H1 (cell line): ENCODE data around the gene FRRS1.
"Not testable (repeated sequence)": the region's sequence is repeated elsewhere in the genome, so short reads cannot be mapped to it uniquely, and the experiment has no call there.

Experiments used
- CEBPB ChIP-seq: IDR thresholded peaks from 2 replicates; pipeline ENCODE4 v1.6.1; 2012; ENCODE audit warnings: low read depth, low read length
- CHD2 ChIP-seq: IDR thresholded peaks from 2 replicates; pipeline ENCODE4 v1.6.1; 2012; ENCODE audit warnings: low read length, improper control_type of control experiment
- CREB1 ChIP-seq: IDR thresholded peaks from 2 replicates; pipeline ENCODE4 v1.6.1; 2012; ENCODE audit warnings: inconsistent platforms
- EGR1 ChIP-seq: IDR thresholded peaks from 2 replicates; pipeline ENCODE4 v1.6.1; 2011; ENCODE audit warnings: low read depth, low read length, borderline replicate concordance
- EZH2 ChIP-seq: fragments of 200-600 bp; sonication (generic); IDR thresholded peaks from 2 replicates; pipeline ENCODE4 v1.7.1; 2012; ENCODE audit warnings: low read depth, mild to moderate bottlenecking, moderate library complexity, low read length, inconsistent platforms; ENCODE audit not compliant: severe bottlenecking
- GABPA ChIP-seq: IDR thresholded peaks from 2 replicates; pipeline ENCODE4 v1.6.1; 2011; ENCODE audit warnings: mild to moderate bottlenecking, low read length, moderate library complexity, borderline replicate concordance; ENCODE audit not compliant: insufficient read depth
- POLR2A ChIP-seq, 2 experiments: IDR thresholded peaks; 1 replicate in 1 of 2; 2 replicates in 1 of 2; pipeline ENCODE4 v1.6.1; 2011; ENCODE audit warnings: low read depth in 2 of 2, low read length in 2 of 2, mild to moderate bottlenecking in 2 of 2; ENCODE audit errors: control extremely low read depth in 1 of 2
- POLR2AphosphoS5 ChIP-seq: IDR thresholded peaks from 2 replicates; pipeline ENCODE4 v1.6.1; 2011; ENCODE audit warnings: low read depth, low read length
- RAD21 ChIP-seq, 2 experiments: IDR thresholded peaks in 1 of 2; conservative IDR thresholded peaks in 1 of 2; 2 replicates each; pipeline ENCODE4 v1.6.1; 2011; ENCODE audit warnings: low read depth in 2 of 2, low read length in 2 of 2, improper control_type of control experiment in 1 of 2, inconsistent platforms in 1 of 2, mild to moderate bottlenecking in 1 of 2, moderate library complexity in 1 of 2
- SP1 ChIP-seq: IDR thresholded peaks from 2 replicates; pipeline ENCODE4 v1.6.1; 2011; ENCODE audit warnings: low read depth, low read length
- TAF1 ChIP-seq: IDR thresholded peaks from 2 replicates; pipeline ENCODE4 v1.6.1; 2011; ENCODE audit warnings: mild to moderate bottlenecking, low read depth, low read length
- ZNF274 ChIP-seq: IDR thresholded peaks from 2 replicates; pipeline ENCODE4 v1.7.0; 2012; ENCODE audit warnings: low read length, borderline replicate concordance; ENCODE audit errors: extremely low read depth
- TF ChIP-seq, protein P1 (sequence below), 3 experiments: IDR thresholded peaks; 1 replicate in 2 of 3; 2 replicates in 1 of 3; pipeline versions ENCODE4 v1.5.1 to v1.6.1; 2011; ENCODE audit warnings: low read length in 3 of 3, mild to moderate bottlenecking in 3 of 3, inconsistent platforms in 2 of 3, low read depth in 1 of 3, moderate library complexity in 1 of 3; ENCODE audit not compliant: insufficient read depth in 1 of 3; ENCODE audit errors: control extremely low read depth in 1 of 3

DNA sequence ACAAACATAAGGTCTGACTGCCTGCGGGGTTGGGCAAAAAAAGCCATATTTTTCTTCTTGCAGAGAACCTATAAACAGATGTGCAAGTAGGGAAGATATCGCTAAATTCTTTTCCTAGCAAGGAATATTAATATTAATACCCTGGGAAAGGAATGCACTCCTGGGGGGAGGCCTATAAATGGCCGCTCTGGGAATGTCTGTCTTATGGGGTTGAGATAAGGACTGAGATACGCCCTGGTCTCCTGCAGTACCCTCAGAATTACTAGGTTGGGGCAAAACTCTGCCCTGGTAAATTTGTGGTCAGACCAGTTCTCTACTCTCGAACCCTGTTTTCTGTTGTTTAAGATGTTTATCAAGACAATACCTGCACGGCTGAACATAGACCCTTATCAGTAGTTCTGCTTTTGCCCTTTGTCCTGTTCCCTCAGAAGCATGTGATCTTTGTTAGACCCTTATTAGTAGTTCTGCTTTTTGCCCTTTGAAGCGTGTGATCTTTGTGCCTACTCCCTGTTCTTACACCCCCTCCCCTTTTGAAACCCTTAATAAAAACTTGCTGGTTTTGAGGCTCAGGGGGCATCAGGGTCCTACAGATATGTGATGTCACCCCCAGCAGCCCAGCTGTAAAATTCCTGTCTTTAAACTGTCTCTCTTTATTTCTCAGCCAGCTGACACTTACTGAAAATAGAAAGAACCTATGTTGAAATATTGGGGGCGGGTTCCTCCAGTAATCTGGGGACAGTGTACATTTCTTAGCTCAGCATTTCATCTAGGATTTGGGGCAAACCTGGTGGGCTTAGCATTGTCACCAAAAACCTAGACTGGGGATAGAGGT lies 7.5 kb downstream of the FRRS1 start:
- TF ChIP-seq, protein P1, sequence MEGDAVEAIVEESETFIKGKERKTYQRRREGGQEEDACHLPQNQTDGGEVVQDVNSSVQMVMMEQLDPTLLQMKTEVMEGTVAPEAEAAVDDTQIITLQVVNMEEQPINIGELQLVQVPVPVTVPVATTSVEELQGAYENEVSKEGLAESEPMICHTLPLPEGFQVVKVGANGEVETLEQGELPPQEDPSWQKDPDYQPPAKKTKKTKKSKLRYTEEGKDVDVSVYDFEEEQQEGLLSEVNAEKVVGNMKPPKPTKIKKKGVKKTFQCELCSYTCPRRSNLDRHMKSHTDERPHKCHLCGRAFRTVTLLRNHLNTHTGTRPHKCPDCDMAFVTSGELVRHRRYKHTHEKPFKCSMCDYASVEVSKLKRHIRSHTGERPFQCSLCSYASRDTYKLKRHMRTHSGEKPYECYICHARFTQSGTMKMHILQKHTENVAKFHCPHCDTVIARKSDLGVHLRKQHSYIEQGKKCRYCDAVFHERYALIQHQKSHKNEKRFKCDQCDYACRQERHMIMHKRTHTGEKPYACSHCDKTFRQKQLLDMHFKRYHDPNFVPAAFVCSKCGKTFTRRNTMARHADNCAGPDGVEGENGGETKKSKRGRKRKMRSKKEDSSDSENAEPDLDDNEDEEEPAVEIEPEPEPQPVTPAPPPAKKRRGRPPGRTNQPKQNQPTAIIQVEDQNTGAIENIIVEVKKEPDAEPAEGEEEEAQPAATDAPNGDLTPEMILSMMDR (IDR thresholded peaks at IDR 0.05; ENCODE audit: control extremely low read depth in 1 of 3, insufficient read depth in 1 of 3, low read depth in 1 of 3, low read length in 3 of 3), result not testable (repeated sequence)
- TF ChIP-seq ZNF274; RAD21 (IDR thresholded peaks at IDR 0.05 in 1 of 2, conservative IDR thresholded peaks at IDR 0.05 in 1 of 2; ENCODE audit: low read depth in 2 of 2, low read length in 2 of 2); GABPA; TAF1; POLR2AphosphoS5; POLR2A (IDR thresholded peaks at IDR 0.05; ENCODE audit: control extremely low read depth in 1 of 2, low read depth in 2 of 2, low read length in 2 of 2); CHD2; CEBPB; CREB1; EZH2; EGR1; SP1: not testable (repeated sequence)
